KMS-11 (cell line): ENCODE data around the gene LINGO3.

Experiments used
- H2AFZ ChIP-seq: fragments of 200-600 bp; sonication (generic); 2 replicates; pipeline ENCODE4 v1.6.1; 2016; ENCODE audit warnings: antibody characterized with exemption, mixed run types, low read depth
- H3K27ac ChIP-seq: fragments of 200-600 bp; sonication (generic); 2 replicates; pipeline ENCODE4 v1.6.1; 2016; ENCODE audit warnings: mild to moderate bottlenecking, mixed run types
- H3K27me3 ChIP-seq: fragments of 200-600 bp; sonication (generic); 2 replicates; pipeline ENCODE4 v1.6.1; 2017; ENCODE audit warnings: mild to moderate bottlenecking, low read depth, mixed run types, moderate library complexity; ENCODE audit not compliant: insufficient read depth
- H3K36me3 ChIP-seq: fragments of 200-600 bp; sonication (generic); 2 replicates; pipeline ENCODE4 v1.6.1; 2017; ENCODE audit warnings: mild to moderate bottlenecking, mixed run types; ENCODE audit not compliant: insufficient read depth
- H3K4me1 ChIP-seq: fragments of 200-600 bp; sonication (generic); 2 replicates; pipeline ENCODE4 v1.6.1; 2016; ENCODE audit warnings: mild to moderate bottlenecking, low read depth, mixed run types; ENCODE audit not compliant: poor library complexity, severe bottlenecking
- H3K4me2 ChIP-seq: fragments of 200-600 bp; sonication (generic); 2 replicates; pipeline ENCODE4 v1.7.0; 2016; ENCODE audit warnings: mild to moderate bottlenecking, mixed run types
- H3K4me3 ChIP-seq: fragments of 200-600 bp; sonication (generic); IDR thresholded peaks from 2 replicates; pipeline ENCODE4 v1.6.1; 2017; ENCODE audit warnings: low read depth, low read length, mixed read lengths; ENCODE audit not compliant: insufficient read depth
- H3K79me2 ChIP-seq: fragments of 200-600 bp; sonication (generic); 2 replicates; pipeline ENCODE4 v1.6.1; 2016; ENCODE audit warnings: low read depth, mixed run types; ENCODE audit not compliant: insufficient read depth
- H3K9ac ChIP-seq: fragments of 200-600 bp; sonication (generic); 2 replicates; pipeline ENCODE4 v1.6.1; 2016; ENCODE audit warnings: mild to moderate bottlenecking, mixed run types
- H4K20me1 ChIP-seq: fragments of 200-600 bp; sonication (generic); 2 replicates; pipeline ENCODE4 v1.6.1; 2016; ENCODE audit warnings: mild to moderate bottlenecking, mixed run types; ENCODE audit not compliant: insufficient read depth
- TF ChIP-seq, protein P1 (sequence below): fragments of 200-600 bp; sonication (generic); conservative IDR thresholded peaks from 2 replicates; pipeline ENCODE4 v1.6.1; 2017; ENCODE audit warnings: low read depth, mild to moderate bottlenecking, antibody characterized with exemption, low read length, moderate library complexity, mixed read lengths

The LINGO3 gene

DNA sequence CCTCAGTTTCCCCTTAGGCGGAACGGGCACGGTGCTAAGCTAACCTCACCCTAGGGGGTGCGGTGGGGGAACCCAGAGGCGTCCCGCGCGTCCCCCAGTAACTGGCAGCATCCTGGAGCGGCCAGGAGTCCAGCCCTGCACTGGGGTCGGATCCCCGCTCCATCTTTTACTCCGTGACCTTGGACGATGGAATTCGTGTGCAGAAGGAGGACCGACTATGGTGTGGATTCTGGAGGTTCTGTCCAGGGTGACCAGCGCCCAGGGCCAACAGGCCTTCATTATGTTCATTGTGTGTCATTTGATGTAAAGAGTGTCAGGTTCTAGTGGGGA lies 21.2 kb upstream of the LINGO3 start:
- Histone ChIP-seq H3K4me2 (peak overlapping the region; percentile 64), H3K27ac (peak overlapping the region; percentile 56), H4K20me1 (no peaks in the 10 kb centered on the region), H3K27me3 (no peaks in the 10 kb centered on the region), H3K4me3 (no peak overlapping the region), H3K9ac (peak overlapping the region; percentile 83), H2AFZ (peak overlapping the region; percentile 52; the same call in 1 of the 2 replicates), H3K36me3 (no peaks in the 10 kb centered on the region), H3K79me2 (peaks cover 53% of the 10 kb centered on the region), H3K4me1 (peaks cover 24% of the 10 kb centered on the region)
- TF ChIP-seq, protein P1, sequence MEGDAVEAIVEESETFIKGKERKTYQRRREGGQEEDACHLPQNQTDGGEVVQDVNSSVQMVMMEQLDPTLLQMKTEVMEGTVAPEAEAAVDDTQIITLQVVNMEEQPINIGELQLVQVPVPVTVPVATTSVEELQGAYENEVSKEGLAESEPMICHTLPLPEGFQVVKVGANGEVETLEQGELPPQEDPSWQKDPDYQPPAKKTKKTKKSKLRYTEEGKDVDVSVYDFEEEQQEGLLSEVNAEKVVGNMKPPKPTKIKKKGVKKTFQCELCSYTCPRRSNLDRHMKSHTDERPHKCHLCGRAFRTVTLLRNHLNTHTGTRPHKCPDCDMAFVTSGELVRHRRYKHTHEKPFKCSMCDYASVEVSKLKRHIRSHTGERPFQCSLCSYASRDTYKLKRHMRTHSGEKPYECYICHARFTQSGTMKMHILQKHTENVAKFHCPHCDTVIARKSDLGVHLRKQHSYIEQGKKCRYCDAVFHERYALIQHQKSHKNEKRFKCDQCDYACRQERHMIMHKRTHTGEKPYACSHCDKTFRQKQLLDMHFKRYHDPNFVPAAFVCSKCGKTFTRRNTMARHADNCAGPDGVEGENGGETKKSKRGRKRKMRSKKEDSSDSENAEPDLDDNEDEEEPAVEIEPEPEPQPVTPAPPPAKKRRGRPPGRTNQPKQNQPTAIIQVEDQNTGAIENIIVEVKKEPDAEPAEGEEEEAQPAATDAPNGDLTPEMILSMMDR = no peak

DNA sequence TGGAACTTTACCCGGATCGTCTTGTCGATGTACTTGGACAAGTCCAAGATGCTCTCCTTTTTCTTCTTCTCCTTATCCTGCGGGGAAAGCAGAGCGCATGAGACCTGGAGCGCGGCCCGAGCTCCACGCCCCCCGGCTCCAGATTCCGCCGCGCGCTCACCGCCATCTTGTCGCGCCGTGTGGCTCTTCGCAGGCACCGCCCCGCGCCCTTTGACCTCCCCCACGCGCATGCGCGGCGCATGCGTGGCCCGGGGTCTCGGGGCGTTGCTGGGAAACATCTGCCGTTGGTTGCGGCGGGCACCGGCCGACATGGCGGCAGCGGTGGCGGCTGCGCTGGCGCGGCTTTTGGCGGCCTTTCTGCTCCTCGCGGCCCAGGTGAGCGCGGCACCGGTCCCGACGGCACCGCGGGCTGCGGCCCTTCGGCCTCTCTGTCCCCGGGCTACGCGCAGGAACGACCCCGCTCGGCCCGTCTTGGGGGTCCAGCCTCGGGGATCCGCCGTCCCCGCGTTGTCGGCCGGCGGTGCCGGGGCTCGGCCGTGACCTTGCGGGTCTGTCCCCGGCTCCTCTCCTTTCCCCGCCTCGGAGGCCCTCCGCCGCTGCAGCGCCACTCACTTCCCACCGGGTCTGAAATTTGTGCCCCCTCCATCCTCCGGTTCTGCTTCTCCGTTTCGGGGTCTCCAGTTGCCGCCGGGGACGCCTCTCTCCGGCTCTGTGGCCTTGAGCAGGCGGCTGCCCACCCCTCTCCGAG lies 20.6 kb upstream of the LINGO3 start, which contains the start of the genes LSM7 and SPPL2B:
TSS of gene LSM7 (minus strand) at position 186 of the 748 bp plus-strand sequence. CDS start at position 166, 20 bp downstream.
TSS of gene SPPL2B (plus strand) at position 284 of the 748 bp plus-strand sequence. CDS start at position 310, 26 bp downstream.
- Histone ChIP-seq H3K9ac (peak within 1 kb of the TSS; percentile 83), H3K79me2 (peaks cover 53% of the 10 kb centered on the region), H3K4me3 (no peak within 1 kb of the TSS), H3K4me2 (peak within 1 kb of the TSS; percentile 96), H3K36me3 (no peaks in the 10 kb centered on the region), H2AFZ (peak within 1 kb of the TSS; percentile 56), H3K27me3 (no peaks in the 10 kb centered on the region), H3K4me1 (peaks cover 24% of the 10 kb centered on the region), H3K27ac (peak within 1 kb of the TSS; percentile 56), H4K20me1 (no peaks in the 10 kb centered on the region)
- TF ChIP-seq, protein P1 = no peak

DNA sequence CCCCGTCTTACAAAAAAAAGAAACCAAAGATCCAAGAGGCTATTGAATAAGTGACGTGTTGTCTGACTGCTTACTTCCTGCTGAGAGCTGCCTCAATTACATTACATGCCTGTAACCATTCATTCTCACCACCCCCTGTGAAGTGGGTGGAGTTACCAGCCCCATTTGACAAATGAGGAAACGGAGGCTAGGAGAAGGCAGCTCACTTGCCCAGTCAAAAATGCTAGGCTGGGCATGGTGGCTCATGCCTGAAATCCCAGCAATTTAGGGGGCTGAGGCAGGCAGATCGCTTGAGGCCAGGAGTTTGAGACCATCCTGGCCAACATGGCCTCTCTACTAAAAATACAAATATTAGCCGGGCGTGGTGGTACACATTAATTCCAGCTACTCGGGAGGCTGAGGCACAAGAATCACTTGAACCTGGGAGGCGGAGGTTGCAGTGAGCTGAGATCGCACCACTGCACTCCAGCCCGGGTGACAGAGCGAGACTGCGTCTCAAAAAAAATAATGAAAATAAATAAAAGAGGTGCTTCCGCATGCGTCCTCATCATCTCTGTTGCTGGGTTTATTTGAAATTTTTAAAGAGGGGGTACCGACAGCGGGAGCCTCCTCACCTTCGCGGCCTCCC lies 19.9 kb upstream of the LINGO3 start:
- Histone ChIP-seq H3K27me3 (no peaks in the 10 kb centered on the region), H3K27ac (peak overlapping the region; percentile 56), H3K79me2 (peaks cover 53% of the 10 kb centered on the region), H4K20me1 (no peaks in the 10 kb centered on the region), H3K4me2 (peak overlapping the region; percentile 96), H3K4me3 (no peak overlapping the region), H2AFZ (peak overlapping the region; percentile 56), H3K9ac (peak overlapping the region; percentile 83), H3K36me3 (no peaks in the 10 kb centered on the region), H3K4me1 (peaks cover 24% of the 10 kb centered on the region)
- TF ChIP-seq, protein P1 = no peak

DNA sequence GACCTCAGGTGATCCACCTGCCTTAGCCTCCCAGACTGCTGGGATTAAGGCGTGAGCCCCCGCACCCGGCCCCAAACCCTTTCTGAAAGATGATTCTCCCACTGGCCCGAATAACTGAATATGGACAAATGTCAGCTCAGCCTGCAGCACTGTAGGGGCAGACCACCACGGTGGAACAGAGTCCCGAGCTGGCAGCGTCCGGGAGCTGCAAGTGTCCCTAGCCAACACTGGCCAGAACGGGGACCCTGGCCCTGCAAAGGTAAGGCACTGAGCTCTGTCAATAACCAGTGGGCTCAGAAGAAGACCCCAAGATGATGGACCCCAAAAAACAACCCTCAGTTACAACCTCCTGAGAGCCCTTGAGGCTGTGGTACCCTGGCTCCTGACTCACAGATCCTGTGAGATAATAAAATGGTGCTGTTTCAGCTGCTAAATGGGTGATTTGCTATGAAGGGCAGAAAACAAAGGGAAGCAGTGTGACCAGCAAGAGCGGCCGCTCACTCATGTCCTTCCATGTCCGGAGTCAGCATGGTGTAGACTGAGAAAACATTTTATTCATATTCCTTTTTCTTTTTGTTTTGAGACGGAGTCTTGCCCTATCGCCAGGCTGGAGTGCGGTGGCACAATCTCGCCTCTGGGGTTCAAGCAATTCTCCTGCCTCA lies 18.9 kb upstream of the LINGO3 start:
- no peak overlapping the region for H3K4me3 ChIP-seq

More for the DNA sequence above, 18.9 kb upstream of the LINGO3 start:
- Histone ChIP-seq H3K27ac (no peak overlapping the region), H3K27me3 (no peaks in the 10 kb centered on the region), H2AFZ (no peak overlapping the region), H3K79me2 (peaks cover 46% of the 10 kb centered on the region), H3K4me2 (peak overlapping the region; percentile 96), H3K4me1 (peaks cover 24% of the 10 kb centered on the region), H4K20me1 (no peaks in the 10 kb centered on the region), H3K9ac (no peak overlapping the region), H3K36me3 (no peaks in the 10 kb centered on the region)
- TF ChIP-seq, protein P1 = no peak
